Left ventricle myocardium inferior (tissue), 1 donor: ENCODE results near the gene RBMS1. TPM values are rescaled to one million over a fixed set of nuclear protein-coding genes. Genes with fewer than 3 reads are reported as not detected.

Experiments
- DNase-seq: peaks from one replicate; pipeline ENCODE4 v3.0.0-alpha.2; 2020
- H3K27ac ChIP-seq: fragments of 200-600 bp; replicated peaks from 2 replicates; pipeline ENCODE4 v1.8.0; 2021
- H3K27me3 ChIP-seq: fragments of 200-600 bp; 2 replicates; pipeline ENCODE4 v1.8.0; 2021; ENCODE audit warnings: low read depth
- H3K36me3 ChIP-seq: fragments of 200-600 bp; 2 replicates; pipeline ENCODE4 v1.8.0; 2021
- H3K4me1 ChIP-seq: fragments of 200-600 bp; 2 replicates; pipeline ENCODE4 v1.8.0; 2021
- H3K4me3 ChIP-seq: fragments of 200-600 bp; 2 replicates; pipeline ENCODE4 v1.8.0; 2021; ENCODE audit warnings: mild to moderate bottlenecking, moderate library complexity
- H3K9me3 ChIP-seq: fragments of 200-600 bp; replicated peaks from 2 replicates; pipeline ENCODE4 v1.8.0; 2021
- intact Hi-C: fragments of 100-400 bp; cut with micrococcal nuclease; formaldehyde crosslinking; loops from one replicate; pipeline ENCODE4 v1.11.0; 2022
- total RNA-seq: library from RNA; stranded (reverse); fragmentation: NEBNext Ultra II Directional; extraction: Animal tissue kit (Norgen Biotek cat#: 25700); gene quantifications from one replicate; pipeline ENCODE4 v1.2.1, GENCODE V29; 2021
- TF ChIP-seq, protein P1 (sequence below): fragments of 200-600 bp; IDR thresholded peaks from 2 replicates; pipeline ENCODE4 v1.8.0; 2021; ENCODE audit warnings: antibody characterized with exemption, mild to moderate bottlenecking, borderline replicate concordance
- donor health status: DM: no; HTN: yes; CAD: no; lungs with severe emphysema.

The RBMS1 gene
- total RNA-seq, 1 donor from 2014 or later = 56.2 TPM

DNA sequence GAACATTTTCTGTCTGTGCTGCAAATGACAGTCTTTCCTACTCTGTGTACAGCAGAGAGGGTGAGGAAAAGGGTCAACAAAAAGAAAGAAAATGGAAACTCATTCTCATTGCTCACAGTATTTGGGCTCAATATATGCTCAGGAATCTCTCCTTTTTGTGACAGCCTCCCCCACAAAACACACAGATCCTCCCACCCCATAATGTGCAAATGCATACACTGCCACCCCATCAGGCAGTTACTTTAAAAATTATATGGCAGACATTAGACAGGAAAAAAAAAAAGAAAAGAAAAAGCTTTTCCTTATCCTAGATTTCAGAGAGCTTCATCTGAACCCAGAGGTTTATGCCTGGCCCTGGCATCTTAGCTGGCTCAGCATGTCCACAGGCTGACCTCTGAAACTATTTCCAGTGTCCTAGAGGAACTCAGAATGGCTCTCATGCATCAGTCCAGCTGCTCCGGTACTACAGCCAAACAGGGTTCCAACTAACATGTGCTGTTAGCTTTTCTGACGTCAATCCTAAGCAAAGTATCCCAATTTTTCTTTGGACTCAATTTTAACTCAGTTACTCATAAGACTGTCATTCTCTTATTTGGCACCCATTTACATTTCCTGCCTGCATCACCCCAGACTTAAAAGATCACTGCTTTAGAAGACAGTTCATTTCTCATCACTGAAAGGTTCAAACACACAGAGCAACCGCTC, 105.9 kb downstream of the RBMS1 start:
- peak overlapping the region; percentile 92 for H3K27ac ChIP-seq
- no peaks in the 10 kb centered on the region for H3K27me3 ChIP-seq
- peaks cover 99% of the 10 kb centered on the region for H3K4me1 ChIP-seq
- peak; percentile 74 for DNase-seq
- TF ChIP-seq, protein P1, sequence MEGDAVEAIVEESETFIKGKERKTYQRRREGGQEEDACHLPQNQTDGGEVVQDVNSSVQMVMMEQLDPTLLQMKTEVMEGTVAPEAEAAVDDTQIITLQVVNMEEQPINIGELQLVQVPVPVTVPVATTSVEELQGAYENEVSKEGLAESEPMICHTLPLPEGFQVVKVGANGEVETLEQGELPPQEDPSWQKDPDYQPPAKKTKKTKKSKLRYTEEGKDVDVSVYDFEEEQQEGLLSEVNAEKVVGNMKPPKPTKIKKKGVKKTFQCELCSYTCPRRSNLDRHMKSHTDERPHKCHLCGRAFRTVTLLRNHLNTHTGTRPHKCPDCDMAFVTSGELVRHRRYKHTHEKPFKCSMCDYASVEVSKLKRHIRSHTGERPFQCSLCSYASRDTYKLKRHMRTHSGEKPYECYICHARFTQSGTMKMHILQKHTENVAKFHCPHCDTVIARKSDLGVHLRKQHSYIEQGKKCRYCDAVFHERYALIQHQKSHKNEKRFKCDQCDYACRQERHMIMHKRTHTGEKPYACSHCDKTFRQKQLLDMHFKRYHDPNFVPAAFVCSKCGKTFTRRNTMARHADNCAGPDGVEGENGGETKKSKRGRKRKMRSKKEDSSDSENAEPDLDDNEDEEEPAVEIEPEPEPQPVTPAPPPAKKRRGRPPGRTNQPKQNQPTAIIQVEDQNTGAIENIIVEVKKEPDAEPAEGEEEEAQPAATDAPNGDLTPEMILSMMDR = no peak
- H3K36me3 ChIP-seq = no peaks in the 10 kb centered on the region
- H3K9me3 ChIP-seq = no peaks in the 10 kb centered on the region
- intact Hi-C loops = no loop called here
- H3K4me3 ChIP-seq = peak overlapping the region; percentile 41

DNA sequence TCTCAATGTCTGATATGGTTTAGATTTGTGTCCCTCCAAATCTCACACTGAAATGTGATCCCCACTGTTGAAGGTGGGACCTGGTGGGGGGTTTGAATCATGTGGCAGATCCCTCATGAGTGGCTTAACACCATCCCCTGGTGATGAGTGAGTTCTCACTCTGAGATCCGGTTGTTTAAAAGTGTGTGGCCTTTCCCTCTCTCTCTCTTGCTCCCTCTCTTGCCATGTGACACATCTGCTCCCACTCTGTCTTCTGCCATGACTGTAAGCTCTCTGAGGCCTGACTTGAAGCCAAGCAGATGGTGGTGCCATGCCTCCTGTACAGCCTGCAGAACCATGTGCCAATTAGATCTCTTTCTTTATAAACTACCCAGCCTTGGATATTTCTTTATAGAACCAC, 108.8 kb downstream of the RBMS1 start:
- Histone ChIP-seq H3K36me3 (no peaks in the 10 kb centered on the region), H3K27ac (peak overlapping the region; percentile 92), H3K4me1 (peaks cover 100% of the 10 kb centered on the region), H3K27me3 (no peaks in the 10 kb centered on the region), H3K4me3 (no peak overlapping the region), H3K9me3 (no peaks in the 10 kb centered on the region)
- DNase-seq = no peak
- TF ChIP-seq, protein P1 = no peak
- intact Hi-C loops = no loop called here

DNA sequence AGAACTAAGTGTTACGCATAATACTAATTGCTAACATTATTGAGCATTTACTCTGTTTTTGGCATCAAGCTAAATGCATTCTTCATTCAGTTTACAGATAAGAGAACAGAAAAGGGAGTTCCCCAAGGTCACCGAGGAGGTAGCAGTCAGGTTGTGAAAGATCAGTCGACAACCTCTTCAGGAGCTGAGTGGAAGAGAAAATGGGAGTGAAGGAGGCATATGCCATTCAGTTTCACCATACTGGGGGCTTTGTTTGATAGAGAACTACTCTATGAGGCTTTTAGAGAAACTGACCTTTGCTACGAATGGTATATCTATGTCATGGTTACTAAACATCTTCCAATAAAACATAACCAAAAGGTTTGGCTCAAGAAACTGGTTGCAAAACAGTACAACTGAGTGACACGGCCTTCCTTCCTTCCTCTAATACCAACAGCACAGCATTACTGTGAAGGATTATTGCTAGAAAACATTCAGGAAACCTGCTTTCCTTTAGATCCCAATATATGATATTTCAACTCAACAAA, 112.1 kb downstream of the RBMS1 start:
- DNase-seq = no peak
- Histone ChIP-seq H3K4me1 (peaks cover 100% of the 10 kb centered on the region), H3K9me3 (no peaks in the 10 kb centered on the region), H3K36me3 (no peaks in the 10 kb centered on the region), H3K4me3 (peak overlapping the region; percentile 35), H3K27ac (peak overlapping the region; percentile 87), H3K27me3 (no peaks in the 10 kb centered on the region)
- TF ChIP-seq, protein P1 = no peak
- intact Hi-C loops = no loop called here

DNA sequence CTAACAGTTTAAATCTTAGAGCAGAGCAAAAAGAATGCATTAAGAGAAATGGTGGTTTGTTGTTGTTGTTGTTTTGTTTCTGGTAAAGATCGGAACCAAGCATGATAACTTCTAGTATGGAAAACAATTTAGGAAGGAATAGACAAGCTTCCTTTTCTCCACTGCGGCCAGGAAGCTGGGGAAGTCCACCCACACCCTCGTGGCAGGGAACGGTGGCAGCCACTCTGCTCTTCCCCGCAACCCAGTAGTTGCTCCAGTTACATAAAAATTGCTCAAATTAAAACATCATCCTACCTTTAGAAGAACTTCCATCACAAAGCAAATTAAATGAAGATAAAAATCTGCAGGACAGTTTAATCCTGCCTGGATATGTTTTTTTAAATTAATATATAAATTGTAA, 113.0 kb downstream of the RBMS1 start:
- Histone ChIP-seq H3K9me3 (no peaks in the 10 kb centered on the region), H3K4me1 (peaks cover 100% of the 10 kb centered on the region), H3K27me3 (no peaks in the 10 kb centered on the region), H3K27ac (peak overlapping the region; percentile 87), H3K4me3 (peak overlapping the region; percentile 35), H3K36me3 (no peaks in the 10 kb centered on the region)
- TF ChIP-seq, protein P1 = no peak
- no peak for DNase-seq
- intact Hi-C loops = no loop called here

DNA sequence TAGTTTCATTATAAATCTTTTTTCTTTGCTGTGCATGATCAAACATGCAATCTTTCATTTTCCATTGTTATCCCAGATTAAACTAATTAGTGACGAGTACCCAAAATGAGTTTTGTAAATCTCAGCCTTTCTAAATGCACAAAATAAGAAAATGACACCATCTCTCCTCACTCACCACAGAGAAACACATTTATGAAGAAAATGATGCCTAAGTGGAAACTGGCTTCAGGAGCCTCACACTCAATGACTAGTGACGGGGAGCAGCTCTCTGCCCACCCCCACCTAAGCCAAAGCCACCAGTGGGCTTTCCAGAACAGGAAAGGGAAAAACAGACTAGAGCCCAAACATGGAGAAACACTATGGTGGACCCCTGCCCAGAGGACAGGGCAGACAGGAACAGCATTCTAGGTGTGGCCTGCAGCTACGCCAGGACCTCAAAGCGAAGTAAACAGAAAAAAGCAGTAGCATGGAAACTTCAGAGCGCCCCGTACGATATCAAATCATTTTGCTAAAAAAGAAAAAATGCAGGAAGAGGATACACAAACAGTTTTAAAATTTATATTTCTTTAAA, 113.5 kb downstream of the RBMS1 start:
- H3K27ac ChIP-seq = peak overlapping the region; percentile 87
- no peaks in the 10 kb centered on the region for H3K9me3 ChIP-seq
- H3K4me3 ChIP-seq = peak overlapping the region; percentile 35
- H3K27me3 ChIP-seq = no peaks in the 10 kb centered on the region
- H3K4me1 ChIP-seq = peaks cover 100% of the 10 kb centered on the region
- DNase-seq = no peak
- TF ChIP-seq, protein P1 = no peak
- H3K36me3 ChIP-seq = no peaks in the 10 kb centered on the region
- intact Hi-C loops = no loop called here
